GM23338 (cell line): ENCODE results near the gene ADCY1. TPM values are rescaled to one million over a fixed set of nuclear protein-coding genes. Genes with fewer than 3 reads are reported as not detected.

ENCODE experiments used
- ATAC-seq: fragments of 200-7000 bp; cut with Tn5 transposase; 3 replicates; pipeline ENCODE4 v1.9.1; 2020
- DNase-seq: peaks from one replicate; pipeline ENCODE4 v3.0.0-alpha.2; 2015; ENCODE audit warnings: low spot score
- H2AFZ ChIP-seq: fragments of 200-600 bp; sonication (generic); 2 replicates; pipeline ENCODE4 v1.8.0; 2016; ENCODE audit warnings: antibody characterized with exemption, mild to moderate bottlenecking, moderate library complexity
- H3F3A ChIP-seq: fragments of 200-600 bp; sonication (generic); replicated peaks from 2 replicates; pipeline ENCODE4 v1.8.0; 2017; ENCODE audit warnings: antibody characterized with exemption, mixed run types, low read depth
- H3K27ac ChIP-seq: fragments of 200-600 bp; sonication (generic); 2 replicates; pipeline ENCODE4 v1.6.1; 2016; ENCODE audit warnings: low read depth
- H3K27me3 ChIP-seq: fragments of 200-600 bp; sonication (generic); 2 replicates; pipeline ENCODE4 v1.8.0; 2016; ENCODE audit warnings: mild to moderate bottlenecking, mixed run types, moderate library complexity; ENCODE audit not compliant: insufficient read depth
- H3K36me3 ChIP-seq: fragments of 200-600 bp; sonication (generic); 2 replicates; pipeline ENCODE4 v1.8.0; 2016; ENCODE audit warnings: mild to moderate bottlenecking; ENCODE audit not compliant: insufficient read depth
- H3K4me1 ChIP-seq: fragments of 200-600 bp; sonication (generic); 2 replicates; pipeline ENCODE4 v1.8.0; 2016; ENCODE audit warnings: mild to moderate bottlenecking, moderate library complexity; ENCODE audit not compliant: insufficient read depth
- H3K4me2 ChIP-seq: fragments of 200-600 bp; sonication (generic); 2 replicates; pipeline ENCODE4 v1.7.1; 2017; ENCODE audit warnings: mixed run types
- H3K4me3 ChIP-seq: fragments of 200-600 bp; sonication (generic); 2 replicates; pipeline ENCODE4 v1.6.1; 2016; ENCODE audit warnings: mixed run types
- H3K79me2 ChIP-seq: fragments of 200-600 bp; sonication (generic); replicated peaks from 2 replicates; pipeline ENCODE4 v1.8.0; 2017; ENCODE audit warnings: mild to moderate bottlenecking; ENCODE audit not compliant: insufficient read depth
- H3K9me2 ChIP-seq: fragments of 200-600 bp; sonication (generic); 2 replicates; pipeline ENCODE4 v1.8.0; 2017; ENCODE audit not compliant: insufficient read depth
- H4K20me1 ChIP-seq: fragments of 200-600 bp; sonication (generic); replicated peaks from 2 replicates; pipeline ENCODE4 v1.8.0; 2017; ENCODE audit warnings: mild to moderate bottlenecking; ENCODE audit not compliant: insufficient read depth
- H3K27ac Mint-ChIP-seq: 2 replicates; pipeline ENCODE4 v1.8.0; 2020; ENCODE audit warnings: inconsistent platforms, mild to moderate bottlenecking, moderate library complexity, mixed read lengths
- H3K27me3 Mint-ChIP-seq: 3 replicates; pipeline ENCODE4 v1.8.0; 2022; ENCODE audit warnings: low read depth, mild to moderate bottlenecking, moderate library complexity, mixed read lengths, inconsistent platforms; ENCODE audit not compliant: insufficient read depth, poor library complexity
- H3K36me3 Mint-ChIP-seq: 3 replicates; pipeline ENCODE4 v1.8.0; 2021; ENCODE audit warnings: low read depth, mild to moderate bottlenecking, inconsistent platforms, moderate library complexity, mixed read lengths
- H3K4me1 Mint-ChIP-seq: 3 replicates; pipeline ENCODE4 v1.8.0; 2020; ENCODE audit warnings: mild to moderate bottlenecking, inconsistent platforms, mixed read lengths
- H3K4me3 Mint-ChIP-seq: 3 replicates; pipeline ENCODE4 v1.8.0; 2021; ENCODE audit warnings: moderate library complexity, mild to moderate bottlenecking, inconsistent platforms, mixed read lengths
- H3K9me3 Mint-ChIP-seq: 3 replicates; pipeline ENCODE4 v1.8.0; 2020; ENCODE audit warnings: moderate library complexity, mild to moderate bottlenecking, inconsistent platforms, mixed read lengths
- CREB1 ChIP-seq: fragments of 250-450 bp; sonication (Bioruptor Pico); IDR thresholded peaks from 2 replicates; pipeline ENCODE4 v1.5.0; 2020; ENCODE audit warnings: low read depth, mild to moderate bottlenecking, moderate library complexity
- CTCF ChIP-seq, 2 experiments: fragments of 200-600 bp in 1 of 2; sonication (generic) in 1 of 2; conservative IDR thresholded peaks; 2 replicates each; pipeline versions ENCODE4 v1.5.1 to v1.6.1; 2016 to 2017; ENCODE audit warnings: antibody characterized with exemption in 2 of 2, low read depth in 2 of 2, mild to moderate bottlenecking in 2 of 2, moderate library complexity in 1 of 2
- EZH2phosphoT487 ChIP-seq: fragments of 200-600 bp; sonication (generic); IDR thresholded peaks from one replicate; pipeline ENCODE4 v1.8.1; 2018; ENCODE audit warnings: antibody characterized with exemption; ENCODE audit not compliant: unreplicated experiment
- JUNB ChIP-seq: IDR thresholded peaks from one replicate; pipeline ENCODE4 v1.6.1; 2016; ENCODE audit warnings: antibody characterized with exemption; ENCODE audit not compliant: unreplicated experiment
- POLR2AphosphoS5 ChIP-seq: IDR thresholded peaks from 2 replicates; pipeline ENCODE4 v1.6.1; 2016; ENCODE audit warnings: antibody characterized with exemption, low read depth
- STAT1 ChIP-seq: IDR thresholded peaks from one replicate; pipeline ENCODE4 v1.6.1; 2016; ENCODE audit warnings: antibody characterized with exemption; ENCODE audit not compliant: unreplicated experiment
- ZNF114 ChIP-seq: fragments of 250-450 bp; sonication (Bioruptor Pico); IDR thresholded peaks from 2 replicates; pipeline ENCODE4 v1.5.0; 2020; ENCODE audit warnings: mild to moderate bottlenecking, moderate library complexity
- ZNF462 ChIP-seq: fragments of 250-450 bp; sonication (Bioruptor Pico); IDR thresholded peaks from 2 replicates; pipeline ENCODE4 v1.5.0; 2020; ENCODE audit warnings: mild to moderate bottlenecking, moderate library complexity
- polyA plus RNA-seq: library from polyadenylated mRNA; unstranded; fragments of >200 nt; fragmentation: Nextera tagmentation; extraction: Ambion mirVana; gene quantifications from 2 replicates; pipeline ENCODE4 v1.2.1, GENCODE V29; 2016
- total RNA-seq: library from RNA; depleted of rRNA; stranded (reverse); fragments of >200 nt; shearing (Covaris generic); gene quantifications from 2 replicates; pipeline ENCODE4 v1.2.3, GENCODE V29; 2014
- TF ChIP-seq, protein P1 (sequence below): IDR thresholded peaks from 2 replicates; pipeline ENCODE4 v1.6.1; 2016; ENCODE audit warnings: antibody characterized with exemption

Gene ADCY1
- total and polyA plus RNA-seq, 2 experiments from 2014 or later = 2.3 to 18.7 TPM

DNA sequence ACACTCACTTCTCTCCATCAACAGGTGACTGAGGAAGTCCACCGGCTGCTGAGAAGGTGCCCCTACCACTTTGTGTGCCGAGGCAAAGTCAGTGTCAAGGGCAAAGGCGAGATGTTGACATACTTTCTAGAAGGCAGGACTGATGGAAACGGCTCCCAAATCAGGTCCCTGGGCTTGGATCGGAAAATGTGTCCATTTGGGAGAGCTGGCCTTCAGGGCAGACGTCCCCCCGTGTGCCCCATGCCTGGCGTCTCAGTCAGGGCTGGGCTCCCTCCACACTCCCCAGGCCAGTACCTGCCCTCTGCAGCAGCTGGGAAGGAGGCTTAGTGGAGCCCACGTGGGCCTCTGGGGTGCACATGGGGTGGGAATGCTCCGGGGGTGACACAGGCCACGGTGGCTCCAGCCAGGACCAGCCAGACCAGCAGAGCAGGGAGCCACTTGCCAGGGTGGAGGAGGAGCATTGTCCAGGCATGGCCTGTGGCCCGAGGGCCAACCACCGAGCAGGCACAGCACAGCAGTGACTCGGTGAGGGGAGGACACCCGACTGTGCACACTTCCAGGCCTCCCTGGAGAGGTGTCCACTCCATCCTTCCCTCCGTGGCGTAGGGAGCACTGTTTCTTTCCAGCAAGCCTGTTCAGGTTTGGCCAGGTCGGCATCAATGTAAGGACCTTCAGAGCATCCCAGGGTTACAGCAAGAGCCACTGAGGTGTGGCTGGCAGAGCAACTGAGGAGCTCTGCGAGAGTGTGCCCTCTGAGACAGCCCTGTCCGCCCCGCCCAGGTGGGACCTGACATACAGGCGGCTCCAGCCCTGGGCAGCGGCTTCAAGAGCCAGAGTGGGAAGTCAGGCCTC, 139.7 kb downstream of the ADCY1 start:
- Mint-ChIP-seq H3K27ac (no peak overlapping the region), H3K36me3 (peaks cover 6% of the 10 kb centered on the region; the same call in 2 of the 3 replicates), H3K9me3 (no peaks in the 10 kb centered on the region), H3K4me1 (no peaks in the 10 kb centered on the region), H3K27me3 (no peaks in the 10 kb centered on the region), H3K4me3 (no peak overlapping the region)
- Histone ChIP-seq H3K4me2 (no peak overlapping the region), H3K4me3 (no peak overlapping the region), H2AFZ (no peak overlapping the region), H3K4me1 (no peaks in the 10 kb centered on the region), H3F3A (no peaks in the 10 kb centered on the region), H3K9me2 (no peaks in the 10 kb centered on the region), H3K79me2 (no peaks in the 10 kb centered on the region), H4K20me1 (no peaks in the 10 kb centered on the region), H3K27me3 (no peaks in the 10 kb centered on the region), H3K27ac (no peak overlapping the region), H3K36me3 (no peaks in the 10 kb centered on the region)
- no peak for ATAC-seq
- no peak for TF ChIP-seq CREB1
- TF ChIP-seq, protein P1, sequence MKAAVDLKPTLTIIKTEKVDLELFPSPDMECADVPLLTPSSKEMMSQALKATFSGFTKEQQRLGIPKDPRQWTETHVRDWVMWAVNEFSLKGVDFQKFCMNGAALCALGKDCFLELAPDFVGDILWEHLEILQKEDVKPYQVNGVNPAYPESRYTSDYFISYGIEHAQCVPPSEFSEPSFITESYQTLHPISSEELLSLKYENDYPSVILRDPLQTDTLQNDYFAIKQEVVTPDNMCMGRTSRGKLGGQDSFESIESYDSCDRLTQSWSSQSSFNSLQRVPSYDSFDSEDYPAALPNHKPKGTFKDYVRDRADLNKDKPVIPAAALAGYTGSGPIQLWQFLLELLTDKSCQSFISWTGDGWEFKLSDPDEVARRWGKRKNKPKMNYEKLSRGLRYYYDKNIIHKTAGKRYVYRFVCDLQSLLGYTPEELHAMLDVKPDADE = no peak
- no peak for TF ChIP-seq ZNF114
- DNase-seq = no peak

DNA sequence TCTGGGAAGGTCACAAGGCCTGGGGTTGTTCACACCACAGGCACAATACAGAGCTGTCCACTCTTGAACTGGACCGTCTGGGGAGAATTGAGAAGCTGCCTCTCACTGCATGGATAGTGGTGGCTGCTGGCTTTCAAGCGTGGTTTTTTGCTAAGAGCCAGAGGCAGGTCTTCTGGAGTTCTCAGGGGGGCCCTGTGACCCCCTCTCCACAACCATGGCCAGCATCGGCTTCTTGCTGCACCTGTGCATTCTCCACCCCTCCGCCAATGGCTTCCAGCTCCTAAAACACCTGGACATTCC, 140.3 kb downstream of the ADCY1 start:
- no peak overlapping the region for H3K27ac ChIP-seq
- Mint-ChIP-seq H3K4me1 (no peaks in the 10 kb centered on the region), H3K36me3 (peaks cover 6% of the 10 kb centered on the region; the same call in 2 of the 3 replicates), H3K4me3 (no peak overlapping the region), H3K9me3 (no peaks in the 10 kb centered on the region), H3K27me3 (no peaks in the 10 kb centered on the region), H3K27ac (no peak overlapping the region)
- no peaks in the 10 kb centered on the region for H3K79me2 ChIP-seq
- H4K20me1 ChIP-seq = no peaks in the 10 kb centered on the region
- H3K9me2 ChIP-seq = no peaks in the 10 kb centered on the region
- no peaks in the 10 kb centered on the region for H3K27me3 ChIP-seq
- no peaks in the 10 kb centered on the region for H3K4me1 ChIP-seq
- H3K36me3 ChIP-seq = no peaks in the 10 kb centered on the region
- ATAC-seq (no peak), DNase-seq (no peak)
- no peak overlapping the region for H3K4me3 ChIP-seq
- no peaks in the 10 kb centered on the region for H3F3A ChIP-seq
- H2AFZ ChIP-seq = no peak overlapping the region
- H3K4me2 ChIP-seq = no peak overlapping the region
- TF ChIP-seq, protein P1 = no peak
- TF ChIP-seq ZNF462 (CRISPR knock-in tag) (no peak), CTCF (conservative IDR thresholded peaks at IDR 0.05; ENCODE audit: low read depth in 2 of 2) (no peak), POLR2AphosphoS5 (no peak), ZNF114 (no peak), EZH2phosphoT487 (no peak), STAT1 (no peak), CREB1 (no peak), JUNB (no peak)
